GM21390 (cell line): ENCODE measurements around the gene NR2F1-AS1.

Experiments used
- ATAC-seq: cut with Tn5 transposase; IDR thresholded peaks from one replicate; pipeline ENCODE4 v1.9.1; 2021; ENCODE audit not compliant: unreplicated experiment

The NR2F1-AS1 gene

GRCh38 chr5:93591323-93591945, 10.4 kb upstream of the NR2F1-AS1 start:
- ATAC-seq = no peak

- ATAC-seq = no peak
Measured at GRCh38 chr5:93590493-93590892, 9.5 kb upstream of the NR2F1-AS1 start.

- no peak for ATAC-seq
Measured at GRCh38 chr5:93589829-93590215, 8.8 kb upstream of the NR2F1-AS1 start.

- no peak for ATAC-seq
Measured at GRCh38 chr5:93589152-93589828, 8.3 kb upstream of the NR2F1-AS1 start.

GRCh38 chr5:93588352-93589151, 7.5 kb upstream of the NR2F1-AS1 start:
- no peak for ATAC-seq

GRCh38 chr5:93587597-93588351, 6.8 kb upstream of the NR2F1-AS1 start:
- no peak for ATAC-seq

- no peak for ATAC-seq
Measured at GRCh38 chr5:93586736-93587596, 5.9 kb upstream of the NR2F1-AS1 start.

- ATAC-seq = no peak
Measured at GRCh38 chr5:93585767-93586385, 4.9 kb upstream of the NR2F1-AS1 start.

GRCh38 chr5:93585041-93585766, 4.2 kb upstream of the NR2F1-AS1 start:
- ATAC-seq = no peak

GRCh38 chr5:93584596-93585040, 3.6 kb upstream of the NR2F1-AS1 start:
- ATAC-seq = no peak

GRCh38 chr5:93583768-93584595, 3.0 kb upstream of the NR2F1-AS1 start:
- ATAC-seq = no peak

GRCh38 chr5:93583439-93583767, 2.4 kb upstream of the NR2F1-AS1 start:
- no peak for ATAC-seq

- ATAC-seq = no peak
Measured at GRCh38 chr5:93582677-93583438, 1.8 kb upstream of the NR2F1-AS1 start, which contains the start of gene NR2F1. TSS of gene NR2F1 (plus strand) at chr5:93583222. CDS start at chr5:93585024, 1,802 bp downstream.

- ATAC-seq = no peak
Measured at GRCh38 chr5:93582167-93582462, 1.1 kb upstream of the NR2F1-AS1 start.

- ATAC-seq = no peak
Measured at GRCh38 chr5:93580063-93580926, 724 bp downstream of the NR2F1-AS1 start.

GRCh38 chr5:93579692-93580062, 1.3 kb downstream of the NR2F1-AS1 start:
- no peak for ATAC-seq
